Measurements from ENCODE around the gene AK8. TPM values are rescaled to one million over a fixed set of nuclear protein-coding genes. Genes with fewer than 3 reads are reported as not detected.

Gene AK8
- total RNA-seq, 1 experiment from 2014 or later = 0.88 TPM

DNA sequence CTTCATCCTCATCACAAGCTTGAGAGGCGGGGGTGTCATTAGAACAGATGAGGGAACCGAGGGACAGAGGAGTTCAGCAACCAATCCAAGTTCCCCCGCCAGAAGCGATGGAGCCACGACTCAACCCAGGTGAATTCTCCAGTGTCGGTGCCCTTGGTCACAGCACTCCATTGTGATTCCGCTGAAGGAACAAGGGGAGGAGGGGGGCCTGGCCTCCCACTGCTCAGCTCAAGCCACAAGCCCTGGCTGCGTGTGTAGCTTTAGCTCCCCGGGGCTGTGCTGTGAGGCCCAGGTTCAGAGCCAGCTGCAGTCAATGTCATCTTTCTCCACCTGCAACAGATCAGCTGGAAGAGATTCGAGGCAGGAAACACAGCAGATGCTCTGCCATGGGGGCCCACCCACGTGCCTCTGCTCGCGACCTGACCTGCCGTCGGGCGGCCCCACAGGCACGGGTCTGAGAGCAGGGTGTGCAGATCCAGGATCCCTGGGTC lies 135.2 kb downstream of the AK8 start:
- ChIA-PET POLR2A (no interaction called here), CTCF (no interaction called here)
- Mint-ChIP-seq H3K27me3 (ENCODE audit: insufficient read depth, unreplicated experiment) (no peaks in the 10 kb centered on the region), H3K4me1 (ENCODE audit: low read depth, unreplicated experiment) (no peaks in the 10 kb centered on the region), H3K36me3 (ENCODE audit: insufficient read depth, unreplicated experiment) (no peaks in the 10 kb centered on the region), H3K4me3 (ENCODE audit: unreplicated experiment) (no peak overlapping the region), H3K9me3 (ENCODE audit: unreplicated experiment) (no peaks in the 10 kb centered on the region), H3K27ac (ENCODE audit: unreplicated experiment) (no peak overlapping the region)
- no peaks in the 10 kb centered on the region for H3K27me3 ChIP-seq (replicated peaks; ENCODE audit: control insufficient read depth, insufficient read depth, low read length)
- no peaks in the 10 kb centered on the region for H3K36me3 ChIP-seq (ENCODE audit: control insufficient read depth, insufficient read depth, low read length)
- BruUV-seq (replicated peaks) = no TSS peak
- H3K9me3 ChIP-seq = no peaks in the 10 kb centered on the region
- H3K4me3 ChIP-seq (ENCODE audit: low read depth, low read length) = no peak overlapping the region
- DNase-seq = no peak
- peaks cover 10% of the 10 kb centered on the region for H3K4me1 ChIP-seq
- intact Hi-C loops (cut with micrococcal nuclease; ENCODE audit: unreplicated experiment) = no loop called here
- TF ChIP-seq, protein P1, sequence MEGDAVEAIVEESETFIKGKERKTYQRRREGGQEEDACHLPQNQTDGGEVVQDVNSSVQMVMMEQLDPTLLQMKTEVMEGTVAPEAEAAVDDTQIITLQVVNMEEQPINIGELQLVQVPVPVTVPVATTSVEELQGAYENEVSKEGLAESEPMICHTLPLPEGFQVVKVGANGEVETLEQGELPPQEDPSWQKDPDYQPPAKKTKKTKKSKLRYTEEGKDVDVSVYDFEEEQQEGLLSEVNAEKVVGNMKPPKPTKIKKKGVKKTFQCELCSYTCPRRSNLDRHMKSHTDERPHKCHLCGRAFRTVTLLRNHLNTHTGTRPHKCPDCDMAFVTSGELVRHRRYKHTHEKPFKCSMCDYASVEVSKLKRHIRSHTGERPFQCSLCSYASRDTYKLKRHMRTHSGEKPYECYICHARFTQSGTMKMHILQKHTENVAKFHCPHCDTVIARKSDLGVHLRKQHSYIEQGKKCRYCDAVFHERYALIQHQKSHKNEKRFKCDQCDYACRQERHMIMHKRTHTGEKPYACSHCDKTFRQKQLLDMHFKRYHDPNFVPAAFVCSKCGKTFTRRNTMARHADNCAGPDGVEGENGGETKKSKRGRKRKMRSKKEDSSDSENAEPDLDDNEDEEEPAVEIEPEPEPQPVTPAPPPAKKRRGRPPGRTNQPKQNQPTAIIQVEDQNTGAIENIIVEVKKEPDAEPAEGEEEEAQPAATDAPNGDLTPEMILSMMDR (IDR thresholded peaks at IDR 0.05; ENCODE audit: insufficient read depth in 1 of 2, low read depth in 1 of 2, low read length in 1 of 2, severe bottlenecking in 1 of 2, unreplicated experiment in 1 of 2) = no peak

DNA sequence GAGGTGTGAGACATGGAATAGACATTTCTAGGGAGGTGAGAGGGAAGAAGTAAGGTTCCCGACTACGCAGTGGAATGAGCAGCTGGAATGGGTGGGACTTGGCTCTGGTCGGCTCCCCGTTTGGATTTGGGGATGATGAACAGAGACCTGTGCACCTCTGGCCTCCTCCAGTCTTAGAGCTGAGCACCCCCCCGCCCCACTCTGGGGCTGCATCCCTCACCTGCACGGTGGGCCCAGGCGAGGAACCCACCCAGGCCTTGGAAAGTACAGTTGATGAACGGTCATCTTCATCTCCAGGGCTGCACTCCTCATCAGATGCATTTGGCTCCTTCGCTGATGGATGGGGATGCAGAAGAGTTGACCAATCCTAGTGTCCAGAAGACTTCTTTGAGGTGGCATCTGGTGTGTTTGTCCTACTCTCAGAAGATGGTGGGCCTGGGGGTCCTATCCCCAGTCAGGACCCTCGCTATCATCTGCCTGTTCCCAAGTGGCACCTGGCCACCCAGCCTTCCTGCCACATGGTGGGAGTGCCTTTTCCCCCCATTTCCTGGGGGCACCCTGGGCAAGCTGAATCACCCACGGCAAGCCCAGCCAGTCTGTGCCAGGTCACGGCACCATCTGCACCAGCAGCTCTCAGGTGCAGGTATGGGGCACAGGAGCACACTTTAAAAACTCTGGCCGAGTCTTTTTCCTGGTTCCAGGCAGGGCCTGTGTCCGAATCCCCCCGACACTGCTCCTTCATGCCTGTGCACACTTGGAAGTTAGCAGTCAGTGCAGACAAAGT lies 137.4 kb downstream of the AK8 start:
- H3K9me3 ChIP-seq = no peaks in the 10 kb centered on the region
- Mint-ChIP-seq H3K4me1 (ENCODE audit: low read depth, unreplicated experiment) (no peaks in the 10 kb centered on the region), H3K4me3 (ENCODE audit: unreplicated experiment) (no peak overlapping the region), H3K36me3 (ENCODE audit: insufficient read depth, unreplicated experiment) (no peaks in the 10 kb centered on the region), H3K9me3 (ENCODE audit: unreplicated experiment) (no peaks in the 10 kb centered on the region), H3K27ac (ENCODE audit: unreplicated experiment) (no peak overlapping the region), H3K27me3 (ENCODE audit: insufficient read depth, unreplicated experiment) (no peaks in the 10 kb centered on the region)
- intact Hi-C loops (cut with micrococcal nuclease; ENCODE audit: unreplicated experiment) = no loop called here
- CTCF ChIA-PET = no interaction called here
- TF ChIP-seq, protein P1 (IDR thresholded peaks at IDR 0.05; ENCODE audit: insufficient read depth in 1 of 2, low read depth in 1 of 2, low read length in 1 of 2, severe bottlenecking in 1 of 2, unreplicated experiment in 1 of 2) = no peak
- POLR2A ChIA-PET = no interaction called here
- H3K27me3 ChIP-seq (replicated peaks; ENCODE audit: control insufficient read depth, insufficient read depth, low read length) = no peaks in the 10 kb centered on the region
- no peak overlapping the region for H3K4me3 ChIP-seq (ENCODE audit: low read depth, low read length)
- H3K36me3 ChIP-seq (ENCODE audit: control insufficient read depth, insufficient read depth, low read length) = no peaks in the 10 kb centered on the region
- H3K4me1 ChIP-seq = peaks cover 10% of the 10 kb centered on the region
- BruUV-seq (replicated peaks) = no TSS peak
- no peak for DNase-seq

DNA sequence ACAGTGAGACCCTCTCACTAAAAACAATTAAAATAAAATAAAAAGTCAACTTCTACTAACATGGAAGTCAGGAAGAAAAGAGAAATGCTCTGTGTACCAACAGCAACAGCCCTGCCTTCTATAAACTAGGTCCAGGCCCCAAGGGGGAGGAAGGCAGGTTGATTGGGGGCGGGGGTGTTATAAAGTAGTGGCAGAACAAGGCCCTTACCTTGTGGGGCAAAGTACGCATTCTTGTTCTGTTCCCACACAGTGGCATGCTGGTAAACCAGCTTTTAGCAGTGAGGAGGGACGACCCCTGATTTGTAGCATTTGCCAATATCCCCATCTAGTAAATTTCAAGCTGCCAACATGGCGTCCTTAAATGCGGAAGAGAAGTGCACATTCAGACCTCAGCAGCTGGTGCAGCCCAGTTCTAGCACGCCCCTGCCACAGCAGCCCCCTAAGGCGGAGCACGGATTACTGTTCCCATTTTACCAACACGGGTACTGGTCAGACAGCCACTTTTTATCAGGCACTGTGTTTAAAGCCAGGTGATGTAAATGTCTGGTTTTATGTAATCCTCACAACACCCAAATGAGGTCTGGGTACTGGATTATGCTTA lies 138.3 kb downstream of the AK8 start:
- Histone ChIP-seq H3K36me3 (ENCODE audit: control insufficient read depth, insufficient read depth, low read length) (no peaks in the 10 kb centered on the region), H3K4me3 (ENCODE audit: low read depth, low read length) (no peak overlapping the region), H3K9me3 (no peaks in the 10 kb centered on the region), H3K27me3 (replicated peaks; ENCODE audit: control insufficient read depth, insufficient read depth, low read length) (no peaks in the 10 kb centered on the region), H3K4me1 (peaks cover 10% of the 10 kb centered on the region)
- intact Hi-C loops (cut with micrococcal nuclease; ENCODE audit: unreplicated experiment) = no loop called here
- H3K9me3 Mint-ChIP-seq (ENCODE audit: unreplicated experiment) = no peaks in the 10 kb centered on the region
- no peak overlapping the region for H3K27ac Mint-ChIP-seq (ENCODE audit: unreplicated experiment)
- H3K27me3 Mint-ChIP-seq (ENCODE audit: insufficient read depth, unreplicated experiment) = no peaks in the 10 kb centered on the region
- peak; percentile 73 to 88 for DNase-seq
- no peak overlapping the region for H3K4me3 Mint-ChIP-seq (ENCODE audit: unreplicated experiment)
- H3K36me3 Mint-ChIP-seq (ENCODE audit: insufficient read depth, unreplicated experiment) = no peaks in the 10 kb centered on the region
- TF ChIP-seq, protein P1 (IDR thresholded peaks at IDR 0.05; ENCODE audit: insufficient read depth in 1 of 2, low read depth in 1 of 2, low read length in 1 of 2, severe bottlenecking in 1 of 2, unreplicated experiment in 1 of 2) = no peak
- BruUV-seq (replicated peaks) = no TSS peak
- ChIA-PET POLR2A (no interaction called here), CTCF (no interaction called here)
- no peaks in the 10 kb centered on the region for H3K4me1 Mint-ChIP-seq (ENCODE audit: low read depth, unreplicated experiment)

Data from Caco-2 (cell line).